GM21737 (cell line): ENCODE measurements around the gene JUP.
"Not testable (repeated sequence)": the region's sequence is repeated elsewhere in the genome, so short reads cannot be mapped to it uniquely, and the experiment has no call there.

Experiments used
- ATAC-seq: cut with Tn5 transposase; IDR thresholded peaks from one replicate; pipeline ENCODE4 v1.9.1; 2021; ENCODE audit warnings: mild to moderate bottlenecking, moderate library complexity; ENCODE audit not compliant: unreplicated experiment

JUP gene

GRCh38 chr17:41786227-41787020 lies at the start of gene JUP:
JUP (minus strand) TSS chr17:41786711; CDS start chr17:41771854, 14,857 bp downstream.
- peak; percentile 73 for ATAC-seq

GRCh38 chr17:41835800-41836549 lies 49.5 kb upstream of the JUP start, which contains the start of gene NT5C3B:
NT5C3B (minus strand) TSS chr17:41836232; CDS start chr17:41836193, 39 bp downstream.
- no peak for ATAC-seq

GRCh38 chr17:41835214-41835799 lies 48.8 kb upstream of the JUP start:
- no peak for ATAC-seq

GRCh38 chr17:41829961-41830360 lies 43.5 kb upstream of the JUP start:
- ATAC-seq, result not testable (repeated sequence)

- ATAC-seq, result no peak
Measured at GRCh38 chr17:41825175-41825845, 38.8 kb upstream of the JUP start.

- no peak for ATAC-seq
Measured at GRCh38 chr17:41824086-41824485, 37.6 kb upstream of the JUP start.

- no peak for ATAC-seq
Measured at GRCh38 chr17:41823580-41823979, 37.1 kb upstream of the JUP start.

- ATAC-seq, result no peak
Measured at GRCh38 chr17:41823141-41823524, 36.6 kb upstream of the JUP start.

- no peak for ATAC-seq
Measured at GRCh38 chr17:41822216-41823140, 36.0 kb upstream of the JUP start.

GRCh38 chr17:41821776-41822175 lies 35.3 kb upstream of the JUP start:
- no peak for ATAC-seq

GRCh38 chr17:41818024-41818423 lies 31.5 kb upstream of the JUP start:
- ATAC-seq, result no peak

GRCh38 chr17:41816637-41817320 lies 30.3 kb upstream of the JUP start:
- no peak for ATAC-seq

GRCh38 chr17:41814195-41814594 lies 27.7 kb upstream of the JUP start:
- no peak for ATAC-seq

GRCh38 chr17:41813699-41814124 lies 27.2 kb upstream of the JUP start:
- ATAC-seq, result no peak

GRCh38 chr17:41813152-41813680 lies 26.7 kb upstream of the JUP start:
- no peak for ATAC-seq

- no peak for ATAC-seq
Measured at GRCh38 chr17:41812381-41813151, 26.1 kb upstream of the JUP start, which contains the start of gene FKBP10. FKBP10 (plus strand) TSS chr17:41813004; CDS start chr17:41813035, 31 bp downstream.

- ATAC-seq, result peak; percentile 58
Measured at GRCh38 chr17:41811549-41812380, 25.3 kb upstream of the JUP start, which contains the start of gene P3H4. P3H4 (minus strand) TSS chr17:41811949; CDS start chr17:41811915, 34 bp downstream.
